Astrocyte of the cerebellum (primary cell): Measurements from ENCODE around the gene DIPK1B.

ENCODE experiments used
- DNase-seq: peaks from one replicate; pipeline ENCODE4 v3.0.0-alpha.2; 2011; ENCODE audit warnings: low read depth
- H3K4me3 ChIP-seq: 2 replicates; pipeline ENCODE4 v1.5.1; 2011; ENCODE audit warnings: mild to moderate bottlenecking, low read depth, low read length, moderate library complexity
- in situ Hi-C: cut with HindIII; loops from 2 replicates; pipeline ENCODE4 v1.10.0; 2017; ENCODE audit warnings: low sequenced_read_pairs
- TF ChIP-seq, protein P1 (sequence below): IDR thresholded peaks from 2 replicates; pipeline ENCODE4 v1.5.1; 2012; ENCODE audit warnings: low read length, low read depth, moderate library complexity, mild to moderate bottlenecking; ENCODE audit errors: missing control alignments

Gene DIPK1B

DNA sequence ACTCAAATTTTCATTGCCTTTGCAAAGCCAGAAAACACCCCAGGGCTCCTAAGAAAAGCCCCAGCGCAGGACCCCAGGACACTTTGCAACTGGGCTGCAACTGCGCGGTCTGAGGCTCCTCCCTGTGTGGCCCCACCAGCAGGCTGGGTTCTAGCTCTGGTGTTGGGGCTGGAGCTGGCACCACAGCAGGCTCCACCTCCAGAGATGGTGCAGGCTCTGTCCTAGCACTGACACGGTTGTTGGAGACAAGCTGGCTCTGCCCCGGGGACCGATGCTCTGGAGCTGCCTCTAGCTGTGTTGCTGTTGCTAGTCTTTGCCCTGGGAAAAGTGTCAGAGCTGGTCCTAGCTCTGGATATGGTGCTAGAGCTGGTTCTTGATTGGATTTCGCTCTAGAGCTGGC is 16.8 kb downstream of the DIPK1B start:
- in situ Hi-C loops, result no loop called here
- DNase-seq, result no peak
- TF ChIP-seq, protein P1, sequence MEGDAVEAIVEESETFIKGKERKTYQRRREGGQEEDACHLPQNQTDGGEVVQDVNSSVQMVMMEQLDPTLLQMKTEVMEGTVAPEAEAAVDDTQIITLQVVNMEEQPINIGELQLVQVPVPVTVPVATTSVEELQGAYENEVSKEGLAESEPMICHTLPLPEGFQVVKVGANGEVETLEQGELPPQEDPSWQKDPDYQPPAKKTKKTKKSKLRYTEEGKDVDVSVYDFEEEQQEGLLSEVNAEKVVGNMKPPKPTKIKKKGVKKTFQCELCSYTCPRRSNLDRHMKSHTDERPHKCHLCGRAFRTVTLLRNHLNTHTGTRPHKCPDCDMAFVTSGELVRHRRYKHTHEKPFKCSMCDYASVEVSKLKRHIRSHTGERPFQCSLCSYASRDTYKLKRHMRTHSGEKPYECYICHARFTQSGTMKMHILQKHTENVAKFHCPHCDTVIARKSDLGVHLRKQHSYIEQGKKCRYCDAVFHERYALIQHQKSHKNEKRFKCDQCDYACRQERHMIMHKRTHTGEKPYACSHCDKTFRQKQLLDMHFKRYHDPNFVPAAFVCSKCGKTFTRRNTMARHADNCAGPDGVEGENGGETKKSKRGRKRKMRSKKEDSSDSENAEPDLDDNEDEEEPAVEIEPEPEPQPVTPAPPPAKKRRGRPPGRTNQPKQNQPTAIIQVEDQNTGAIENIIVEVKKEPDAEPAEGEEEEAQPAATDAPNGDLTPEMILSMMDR, result no peak
- peak overlapping the region; percentile 78 for H3K4me3 ChIP-seq

- DNase-seq, result no peak
- TF ChIP-seq, protein P1, result no peak
- no peak overlapping the region for H3K4me3 ChIP-seq
- in situ Hi-C loops, result no loop called here
These were observed 17.6 kb downstream of the DIPK1B start for GRCh38 chr9:136729926-136730325.

- TF ChIP-seq, protein P1, result no peak
- in situ Hi-C loops, result no loop called here
- no peak for DNase-seq
- no peak overlapping the region for H3K4me3 ChIP-seq
These were observed 20.2 kb downstream of the DIPK1B start for GRCh38 chr9:136732444-136733178.

DNA sequence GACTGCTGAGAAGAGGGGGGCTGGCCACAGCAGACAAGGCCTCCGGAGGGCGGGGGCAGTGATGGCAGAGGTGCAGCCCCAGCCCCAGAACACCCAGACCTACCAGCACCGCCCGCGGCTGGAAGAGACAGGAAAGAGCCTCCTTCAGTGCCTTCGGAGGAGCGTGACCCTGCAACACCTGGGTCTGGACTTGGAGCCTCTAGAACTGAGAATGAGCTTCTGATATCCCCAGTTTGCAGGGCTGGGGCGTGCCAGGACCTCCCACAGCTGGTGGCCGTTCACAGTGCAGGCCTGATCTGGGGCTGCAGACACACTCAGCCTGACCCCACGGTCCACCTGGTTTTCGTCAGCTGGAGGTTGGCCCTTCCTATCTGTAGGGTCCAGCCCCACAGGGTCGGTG is 21.2 kb downstream of the DIPK1B start:
- TF ChIP-seq, protein P1, result no peak
- H3K4me3 ChIP-seq, result no peak overlapping the region
- DNase-seq, result no peak
- in situ Hi-C loops, result no loop called here

DNA sequence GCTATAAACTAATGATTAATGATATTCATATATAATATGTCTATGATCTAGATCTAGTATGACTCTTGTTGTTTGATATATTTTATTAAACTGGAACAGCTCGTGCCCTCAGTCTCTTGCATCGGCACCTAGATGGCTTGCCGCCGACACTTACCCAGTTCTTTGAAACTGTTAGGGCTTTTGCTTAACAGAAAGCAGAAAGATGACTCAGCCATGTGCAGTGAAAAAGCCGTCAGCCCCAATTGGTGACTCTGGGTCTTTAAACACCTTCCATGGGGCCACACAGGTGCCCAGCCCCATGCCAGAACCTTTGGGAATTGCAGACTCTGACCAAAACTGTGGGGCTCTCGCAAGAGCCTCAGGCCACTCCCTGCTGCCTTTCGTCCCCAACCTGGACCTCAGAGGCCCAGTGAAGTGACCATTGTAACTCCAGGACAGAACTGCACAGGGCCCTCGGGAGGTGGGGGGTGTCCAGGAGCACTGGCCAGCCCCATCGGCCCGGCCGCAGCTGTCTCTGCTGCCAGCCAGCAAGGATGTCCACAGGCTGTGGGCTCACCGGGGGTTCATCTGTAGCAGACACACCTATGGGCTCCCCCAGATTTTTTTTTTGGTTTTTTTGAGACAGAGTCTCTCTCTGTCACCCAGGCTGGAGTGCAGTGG is 22.6 kb downstream of the DIPK1B start:
- in situ Hi-C loops, result no loop called here
- H3K4me3 ChIP-seq, result no peak overlapping the region
- no peak for DNase-seq
- TF ChIP-seq, protein P1, result no peak

- in situ Hi-C loops, result no loop called here
- TF ChIP-seq, protein P1, result no peak
- DNase-seq, result no peak
- H3K4me3 ChIP-seq, result no peak overlapping the region
These were observed 23.6 kb downstream of the DIPK1B start for GRCh38 chr9:136735812-136736480.
